Progenitor cell of endocrine pancreas (in vitro differentiated cells): ENCODE data around the gene BICDL2. TPM values are rescaled to one million over a fixed set of nuclear protein-coding genes. Genes with fewer than 3 reads are reported as not detected.

Experiments
- DNase-seq: peaks from one replicate; pipeline ENCODE4 v3.0.0; 2021; ENCODE audit warnings: low spot score; ENCODE audit not compliant: unreplicated experiment
- H3K27ac Mint-ChIP-seq: 2 replicates; pipeline ENCODE4 v1.8.0; 2021; ENCODE audit warnings: mild to moderate bottlenecking, moderate library complexity, mixed read lengths
- H3K27me3 Mint-ChIP-seq: 2 replicates; pipeline ENCODE4 v1.8.0; 2021; ENCODE audit warnings: mixed read lengths
- H3K36me3 Mint-ChIP-seq: 2 replicates; pipeline ENCODE4 v1.8.0; 2022; ENCODE audit warnings: mixed read lengths; ENCODE audit not compliant: insufficient read depth
- H3K4me1 Mint-ChIP-seq: 2 replicates; pipeline ENCODE4 v1.8.0; 2021; ENCODE audit warnings: low read depth, mixed read lengths
- H3K4me3 Mint-ChIP-seq: 2 replicates; pipeline ENCODE4 v1.8.0; 2021; ENCODE audit warnings: low read depth, mild to moderate bottlenecking, moderate library complexity, mixed read lengths
- H3K9me3 Mint-ChIP-seq: 2 replicates; pipeline ENCODE4 v1.8.0; 2021; ENCODE audit warnings: low read depth, mixed read lengths
- total RNA-seq: library from RNA; stranded (reverse); gene quantifications from 2 replicates; pipeline ENCODE4 v1.2.1, GENCODE V29; 2021
- TF ChIP-seq, protein P1 (sequence below): fragments of 200-600 bp; sonication (generic); IDR thresholded peaks from one replicate; pipeline ENCODE4 v1.5.0; 2021; ENCODE audit warnings: antibody characterized with exemption, mild to moderate bottlenecking; ENCODE audit not compliant: unreplicated experiment

The BICDL2 gene
- total RNA-seq, 1 donor from 2014 or later = 10.4 TPM

DNA sequence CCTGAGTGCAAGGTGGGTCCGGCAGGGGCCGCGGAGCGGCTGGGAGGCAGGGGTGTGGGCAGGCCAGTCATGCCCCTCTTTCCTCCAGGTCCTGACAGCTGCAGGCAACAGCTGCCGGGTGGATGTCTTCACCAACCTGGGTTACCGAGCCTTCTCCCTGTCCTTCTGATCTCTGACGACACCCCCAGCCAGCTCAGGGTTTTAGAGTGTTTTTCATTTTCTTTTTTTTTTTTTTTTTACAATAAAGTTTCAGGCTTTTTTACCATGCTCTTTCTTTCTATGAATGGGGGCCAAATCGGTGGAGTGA lies 9.3 kb downstream of the BICDL2 start:
- Mint-ChIP-seq H3K4me1 (peaks cover 16% of the 10 kb centered on the region), H3K4me3 (no peak overlapping the region), H3K36me3 (peaks cover 8% of the 10 kb centered on the region), H3K27me3 (peaks cover 7% of the 10 kb centered on the region), H3K27ac (no peak overlapping the region), H3K9me3 (no peaks in the 10 kb centered on the region)
- no peak for DNase-seq
- TF ChIP-seq, protein P1, sequence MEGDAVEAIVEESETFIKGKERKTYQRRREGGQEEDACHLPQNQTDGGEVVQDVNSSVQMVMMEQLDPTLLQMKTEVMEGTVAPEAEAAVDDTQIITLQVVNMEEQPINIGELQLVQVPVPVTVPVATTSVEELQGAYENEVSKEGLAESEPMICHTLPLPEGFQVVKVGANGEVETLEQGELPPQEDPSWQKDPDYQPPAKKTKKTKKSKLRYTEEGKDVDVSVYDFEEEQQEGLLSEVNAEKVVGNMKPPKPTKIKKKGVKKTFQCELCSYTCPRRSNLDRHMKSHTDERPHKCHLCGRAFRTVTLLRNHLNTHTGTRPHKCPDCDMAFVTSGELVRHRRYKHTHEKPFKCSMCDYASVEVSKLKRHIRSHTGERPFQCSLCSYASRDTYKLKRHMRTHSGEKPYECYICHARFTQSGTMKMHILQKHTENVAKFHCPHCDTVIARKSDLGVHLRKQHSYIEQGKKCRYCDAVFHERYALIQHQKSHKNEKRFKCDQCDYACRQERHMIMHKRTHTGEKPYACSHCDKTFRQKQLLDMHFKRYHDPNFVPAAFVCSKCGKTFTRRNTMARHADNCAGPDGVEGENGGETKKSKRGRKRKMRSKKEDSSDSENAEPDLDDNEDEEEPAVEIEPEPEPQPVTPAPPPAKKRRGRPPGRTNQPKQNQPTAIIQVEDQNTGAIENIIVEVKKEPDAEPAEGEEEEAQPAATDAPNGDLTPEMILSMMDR = no peak

DNA sequence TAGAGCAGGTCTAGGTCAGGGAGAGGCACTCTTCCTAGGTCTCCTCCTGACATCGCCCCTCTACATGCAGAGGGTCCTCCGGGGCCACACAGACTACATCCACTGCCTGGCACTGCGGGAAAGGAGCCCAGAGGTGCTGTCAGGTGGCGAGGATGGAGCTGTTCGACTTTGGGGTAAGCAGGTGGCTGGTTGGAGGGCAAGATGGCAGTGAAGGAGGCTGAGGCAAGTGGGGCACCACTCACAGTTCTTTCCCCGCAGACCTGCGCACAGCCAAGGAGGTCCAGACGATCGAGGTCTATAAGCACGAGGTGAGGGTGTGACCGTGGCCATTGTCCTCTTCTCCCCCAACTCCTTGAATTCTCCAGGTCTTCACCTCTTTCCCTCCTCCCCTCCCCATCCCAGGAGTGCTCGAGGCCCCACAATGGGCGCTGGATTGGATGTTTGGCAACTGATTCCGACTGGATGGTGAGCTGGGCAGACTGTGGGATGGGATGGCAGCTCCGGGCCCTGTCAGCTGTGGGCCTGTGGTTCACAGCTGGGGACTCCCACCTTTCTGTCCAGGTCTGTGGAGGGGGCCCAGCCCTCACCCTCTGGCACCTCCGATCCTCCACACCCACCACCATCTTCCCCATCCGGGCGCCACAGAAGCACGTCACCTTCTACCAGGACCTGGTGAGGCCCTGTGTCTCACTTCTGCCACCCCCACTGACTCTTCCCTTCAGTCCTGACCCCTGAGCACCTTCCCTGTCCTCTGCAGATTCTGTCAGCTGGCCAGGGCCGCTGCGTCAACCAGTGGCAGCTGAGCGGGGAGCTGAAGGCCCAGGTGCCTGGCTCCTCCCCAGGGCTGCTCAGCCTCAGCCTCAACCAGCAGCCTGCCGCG lies 9.9 kb downstream of the BICDL2 start:
- Mint-ChIP-seq H3K4me1 (peaks cover 22% of the 10 kb centered on the region), H3K27ac (no peak overlapping the region), H3K36me3 (peaks cover 8% of the 10 kb centered on the region), H3K4me3 (no peak overlapping the region), H3K27me3 (peaks cover 5% of the 10 kb centered on the region), H3K9me3 (no peaks in the 10 kb centered on the region)
- TF ChIP-seq, protein P1 = no peak
- DNase-seq = no peak

DNA sequence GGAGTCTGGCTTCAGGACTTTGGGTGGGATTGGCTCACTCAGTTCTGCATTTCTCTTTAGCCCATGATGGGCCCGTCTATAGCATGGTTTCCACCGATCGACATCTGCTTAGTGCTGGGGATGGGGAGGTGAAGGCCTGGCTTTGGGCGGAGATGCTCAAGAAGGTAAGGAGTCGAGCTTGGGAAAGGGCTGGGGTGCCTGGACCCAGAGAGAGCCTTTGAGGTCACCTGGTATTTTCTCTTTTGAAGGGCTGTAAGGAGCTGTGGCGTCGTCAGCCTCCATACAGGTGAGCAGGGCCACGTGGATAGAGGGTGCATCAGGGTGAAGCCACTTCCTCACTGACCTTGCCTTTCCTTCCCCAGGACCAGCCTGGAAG lies 10.8 kb downstream of the BICDL2 start:
- DNase-seq = no peak
- peaks cover 25% of the 10 kb centered on the region for H3K4me1 Mint-ChIP-seq
- H3K9me3 Mint-ChIP-seq = no peaks in the 10 kb centered on the region
- peak overlapping the region; percentile 10 for H3K27ac Mint-ChIP-seq
- H3K4me3 Mint-ChIP-seq = no peak overlapping the region
- peaks cover 8% of the 10 kb centered on the region for H3K36me3 Mint-ChIP-seq
- peaks cover 5% of the 10 kb centered on the region for H3K27me3 Mint-ChIP-seq
- TF ChIP-seq, protein P1 = no peak

DNA sequence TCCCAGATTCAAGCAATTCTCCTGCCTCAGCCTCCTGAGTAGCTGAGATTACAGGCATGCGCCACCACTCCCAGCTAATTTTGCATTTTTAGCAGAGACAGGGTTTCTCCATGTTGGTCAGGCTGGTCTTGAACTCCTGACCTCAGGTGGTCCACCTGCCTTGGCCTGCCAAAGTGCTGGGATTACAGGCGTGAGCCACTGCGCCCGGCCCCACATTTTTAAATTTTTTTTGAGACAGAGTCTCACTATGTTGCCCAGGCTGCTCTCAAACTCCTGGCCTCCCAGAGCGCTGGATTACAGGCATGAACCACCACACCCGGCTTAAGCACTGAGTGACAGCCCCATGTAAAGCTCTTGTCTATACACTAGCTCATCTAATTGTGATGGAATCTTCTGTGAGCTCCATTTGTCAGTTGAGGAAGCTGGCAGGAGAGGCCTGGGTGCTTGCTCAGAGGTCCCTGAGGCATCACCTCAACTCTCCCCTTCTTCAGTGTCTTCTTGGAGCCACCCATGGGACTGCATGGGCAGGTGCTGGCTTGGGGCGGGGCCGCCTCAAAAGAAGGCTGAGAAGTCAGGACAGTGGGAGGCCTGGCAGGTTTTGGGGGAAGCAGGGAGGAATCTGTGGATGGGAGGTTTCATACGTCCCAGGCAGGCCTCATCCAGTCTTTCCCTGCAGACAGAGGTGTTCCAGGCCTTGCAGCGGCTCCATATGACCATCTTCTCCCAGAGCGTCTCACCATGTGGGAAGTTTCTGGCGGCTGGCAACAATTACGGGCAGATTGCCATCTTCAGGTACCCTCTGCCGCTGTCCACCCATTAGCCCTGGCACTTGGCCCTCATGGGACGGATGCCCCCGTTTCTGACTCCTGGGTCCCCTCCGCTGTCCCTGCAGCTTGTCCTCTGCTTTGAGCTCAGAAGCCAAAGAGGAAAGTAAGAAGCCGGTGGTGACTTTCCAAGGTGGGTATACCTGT lies 11.4 kb downstream of the BICDL2 start:
- no peak for DNase-seq
- H3K27ac Mint-ChIP-seq = no peak overlapping the region
- H3K36me3 Mint-ChIP-seq = peaks cover 8% of the 10 kb centered on the region
- H3K27me3 Mint-ChIP-seq = peaks cover 5% of the 10 kb centered on the region
- H3K9me3 Mint-ChIP-seq = no peaks in the 10 kb centered on the region
- TF ChIP-seq, protein P1 = no peak
- H3K4me3 Mint-ChIP-seq = peak overlapping the region; percentile 26
- peaks cover 25% of the 10 kb centered on the region for H3K4me1 Mint-ChIP-seq
